CD4-positive, alpha-beta T cell treated with Interferon alpha-2 for 1 hour (primary cell): ENCODE results near the gene PES1.
"Not testable (repeated sequence)": the region's sequence is repeated elsewhere in the genome, so short reads cannot be mapped to it uniquely, and the experiment has no call there.

Experiments used
- DNase-seq, 2 donors: peaks; one replicate each; pipeline ENCODE4 v3.0.0-alpha.2; 2020 to 2022

Gene PES1

DNA sequence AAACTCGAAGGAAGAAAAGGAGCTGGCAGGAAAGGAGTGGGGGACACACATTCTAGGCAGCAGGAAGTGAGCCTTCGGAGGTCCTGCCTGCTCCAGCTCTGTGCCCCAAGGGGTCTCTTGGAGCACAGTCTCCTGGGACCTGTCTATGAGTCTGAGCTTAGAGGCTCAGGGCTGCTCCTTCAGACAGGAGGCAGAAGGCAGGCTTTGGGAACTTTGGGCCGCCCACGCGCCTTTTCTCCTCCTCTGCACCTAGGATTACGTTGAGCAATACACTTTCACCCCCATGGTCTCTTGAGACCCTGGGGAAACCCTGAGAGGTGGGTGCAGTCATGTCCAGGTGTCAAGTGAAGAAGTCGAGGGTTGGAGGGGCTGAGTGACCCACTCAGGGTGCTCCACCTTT lies 16.2 kb upstream of the PES1 start:
- no peak for DNase-seq

DNA sequence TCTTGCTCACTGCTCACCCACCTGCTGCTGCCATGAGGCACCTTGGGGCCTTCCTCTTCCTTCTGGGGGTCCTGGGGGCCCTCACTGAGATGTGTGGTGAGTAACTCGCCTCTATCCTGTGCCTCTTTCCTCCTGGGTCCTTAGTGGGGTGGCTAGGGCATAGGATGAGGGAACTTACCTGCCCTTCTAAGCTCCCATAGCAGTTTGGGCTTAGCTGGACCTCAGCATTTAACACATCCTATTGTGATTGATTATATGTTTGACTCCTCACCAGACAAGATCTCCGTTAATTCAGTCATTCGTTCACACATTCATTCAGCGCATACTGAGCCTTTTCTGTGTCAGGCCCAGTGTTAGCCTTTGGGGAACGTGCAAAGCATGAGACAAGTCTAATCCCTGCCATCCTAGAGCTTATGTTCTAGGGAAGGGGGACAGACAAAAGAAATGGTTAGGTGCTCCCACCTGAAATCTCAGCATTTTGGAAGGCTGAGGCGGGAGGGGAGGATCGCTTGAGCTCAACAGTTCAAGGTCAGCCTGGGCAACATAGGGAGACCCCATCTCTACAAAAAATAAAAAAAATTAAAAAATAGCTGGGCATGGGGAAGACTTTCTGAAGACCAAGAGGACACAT lies 15.7 kb upstream of the PES1 start:
- DNase-seq: no peak

DNA sequence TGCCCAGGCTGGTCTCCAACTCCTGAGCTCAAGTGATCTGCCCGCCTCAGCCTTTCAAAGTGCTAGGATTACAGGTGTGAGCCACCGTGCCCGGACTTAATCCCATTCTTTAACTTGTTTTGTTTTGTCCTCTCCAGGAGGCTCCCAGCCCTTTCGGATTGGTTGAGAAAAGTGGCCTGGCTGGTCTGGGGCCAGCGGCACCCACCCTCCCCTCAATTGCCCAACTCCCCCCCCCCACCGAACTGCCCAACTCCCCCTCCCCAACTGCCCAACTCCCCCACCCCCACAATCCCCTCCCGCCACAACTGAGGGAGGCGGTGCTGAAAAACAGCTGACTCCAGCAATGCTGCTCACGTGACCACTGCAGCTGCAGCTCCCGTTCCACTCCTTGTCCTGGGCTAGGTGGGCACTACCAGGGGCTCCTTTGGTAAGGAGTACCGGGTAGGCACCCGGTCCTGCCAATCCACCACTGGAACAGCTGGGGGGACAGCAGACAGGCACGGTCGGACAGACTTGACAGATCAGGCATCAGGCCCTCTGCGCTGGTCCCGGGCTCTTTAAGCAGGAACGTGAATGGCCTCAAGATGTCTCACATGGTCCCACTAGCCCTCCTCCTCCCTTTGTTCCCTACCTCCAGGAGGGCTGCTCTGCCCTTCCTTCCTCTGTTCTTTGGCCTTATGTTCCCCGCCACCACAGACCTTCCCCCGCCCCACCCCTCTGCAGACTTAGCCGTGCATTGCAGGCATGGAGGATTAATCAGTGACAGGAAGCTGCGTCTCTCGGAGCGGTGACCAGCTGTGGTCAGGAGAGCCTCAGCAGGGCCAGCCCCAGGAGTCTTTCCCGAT lies 15.0 kb upstream of the PES1 start, which contains the start of gene TCN2:
TCN2 (plus strand) TSS at position 720 of the 845 bp plus-strand sequence. CDS start 158 bp downstream, outside the sequence.
- DNase-seq: peak; percentile 27 to 60

- peak; percentile 45 to 60 for DNase-seq
These were observed 13.9 kb upstream of the PES1 start for GRCh38 chr22:30605449-30606110.

DNA sequence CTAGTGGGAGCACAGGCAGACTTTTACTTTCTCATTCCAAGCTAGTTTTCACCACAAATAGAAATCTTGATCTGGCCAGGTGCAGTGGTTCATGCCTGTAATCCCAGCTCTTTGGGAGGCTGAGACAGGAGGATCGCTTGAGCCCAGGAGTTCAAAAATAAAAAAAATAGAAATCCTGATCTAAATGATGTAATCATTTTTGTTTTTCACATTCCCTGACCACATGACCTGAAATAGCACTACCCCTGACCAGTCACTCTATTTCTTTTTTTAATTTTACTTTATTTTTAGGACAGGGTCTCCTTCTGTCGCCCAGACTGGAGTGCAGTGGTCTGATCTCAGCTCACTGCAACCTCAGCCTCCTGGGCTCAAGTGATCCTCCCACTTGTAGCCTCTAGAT lies 13.0 kb upstream of the PES1 start:
- DNase-seq: no peak

DNA sequence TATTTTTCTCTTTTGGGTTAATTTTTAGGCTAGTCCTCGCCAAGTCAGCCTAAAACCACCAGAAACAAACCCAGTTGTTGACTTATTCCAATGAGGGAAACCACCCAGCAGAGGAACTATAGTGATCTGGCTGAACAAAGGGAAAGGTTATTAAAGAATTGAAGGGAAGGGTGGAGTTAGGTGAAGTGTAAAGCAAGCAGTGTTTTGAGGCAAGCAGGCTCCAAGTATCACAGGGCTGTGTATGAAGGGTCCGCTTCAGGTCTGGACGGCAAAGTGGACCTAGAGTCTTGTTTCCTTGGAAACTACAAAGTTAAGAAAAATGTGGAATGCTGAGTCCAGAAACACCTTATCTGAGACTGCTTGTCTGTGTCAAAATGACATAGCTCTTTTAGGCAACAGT lies 12.1 kb upstream of the PES1 start:
- DNase-seq: no peak

DNA sequence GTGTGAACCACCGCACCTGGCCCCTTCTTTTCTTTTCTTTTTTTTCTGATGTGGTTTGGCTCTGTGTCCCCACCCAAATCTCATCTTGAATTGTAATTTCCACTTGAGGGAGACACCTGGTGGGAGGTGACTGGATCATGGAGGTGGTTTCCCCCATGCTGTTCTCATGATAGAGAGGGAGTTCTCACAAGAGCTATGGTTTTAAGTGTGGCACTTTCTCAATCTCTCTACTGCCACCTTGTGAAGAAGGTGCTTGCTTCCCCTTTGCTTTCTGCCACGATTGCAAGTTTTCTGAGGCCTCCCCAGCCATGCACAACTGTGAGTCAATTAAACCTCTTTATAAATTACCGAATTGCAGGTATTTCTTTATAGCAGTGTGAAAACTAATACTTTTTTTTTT lies 10.3 kb upstream of the PES1 start:
- peak in 1 of 2 donors; percentile 36 for DNase-seq

DNA sequence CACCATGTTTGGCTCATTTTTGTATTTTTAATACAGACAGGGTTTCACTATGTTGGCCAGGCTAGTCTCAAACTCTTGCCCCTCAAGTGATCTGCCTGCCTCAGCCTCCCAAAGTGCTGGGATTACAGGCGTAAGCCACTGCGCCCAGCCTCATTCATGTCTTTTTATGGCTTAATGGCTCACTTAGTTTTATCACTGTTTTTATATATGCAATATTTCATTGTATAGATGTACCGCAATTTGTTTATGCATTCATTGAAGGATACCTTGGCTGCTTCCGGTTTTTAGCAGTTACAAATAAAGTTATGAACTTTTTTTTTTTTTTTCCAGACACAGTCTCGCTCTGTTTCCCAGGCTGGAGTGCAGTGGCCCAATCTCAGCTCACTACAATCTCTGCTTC lies 9.8 kb upstream of the PES1 start:
- DNase-seq: no peak

- DNase-seq: no peak
These were observed 9.2 kb upstream of the PES1 start for GRCh38 chr22:30600921-30601320.

DNA sequence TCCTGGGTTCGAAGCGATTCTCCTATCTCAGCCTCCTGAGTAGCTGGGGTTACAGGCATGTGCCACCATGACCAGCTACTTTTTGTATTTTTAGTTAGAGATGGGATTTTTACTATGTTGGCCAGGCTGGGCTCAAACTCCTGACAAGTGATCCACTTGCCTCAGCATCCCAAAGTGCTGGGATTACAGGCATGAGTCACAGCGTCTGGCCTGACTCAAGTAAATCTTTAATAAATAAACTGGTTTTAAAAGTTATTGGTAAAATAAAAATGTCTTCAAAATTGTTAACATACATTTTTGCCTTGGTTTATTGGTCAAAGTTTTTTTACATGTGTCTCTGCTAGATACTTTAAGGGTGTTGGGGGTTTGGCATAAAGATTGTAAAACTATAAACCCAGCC lies 7.3 kb upstream of the PES1 start:
- no peak for DNase-seq

DNA sequence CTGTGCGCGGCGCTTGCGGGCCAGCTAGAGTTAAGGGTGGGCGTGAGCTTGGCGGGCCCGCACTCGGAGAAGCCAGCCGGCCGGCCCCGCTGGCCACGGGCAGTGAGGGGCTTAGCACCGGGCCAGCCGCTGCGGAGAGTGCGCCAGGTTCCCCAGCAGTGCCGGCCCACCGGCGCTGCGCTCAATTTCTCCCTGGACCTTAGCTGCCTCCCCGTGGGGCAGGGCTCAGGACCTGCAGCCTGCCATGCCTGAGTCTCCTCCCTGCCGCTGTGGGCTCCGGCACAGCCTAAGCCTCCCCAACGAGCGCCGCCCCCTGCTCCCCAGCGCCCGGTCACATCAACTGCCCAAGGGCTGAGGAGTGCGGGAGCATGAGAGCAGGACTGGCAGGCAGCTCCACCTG lies 5.2 kb upstream of the PES1 start:
- DNase-seq: no peak

DNA sequence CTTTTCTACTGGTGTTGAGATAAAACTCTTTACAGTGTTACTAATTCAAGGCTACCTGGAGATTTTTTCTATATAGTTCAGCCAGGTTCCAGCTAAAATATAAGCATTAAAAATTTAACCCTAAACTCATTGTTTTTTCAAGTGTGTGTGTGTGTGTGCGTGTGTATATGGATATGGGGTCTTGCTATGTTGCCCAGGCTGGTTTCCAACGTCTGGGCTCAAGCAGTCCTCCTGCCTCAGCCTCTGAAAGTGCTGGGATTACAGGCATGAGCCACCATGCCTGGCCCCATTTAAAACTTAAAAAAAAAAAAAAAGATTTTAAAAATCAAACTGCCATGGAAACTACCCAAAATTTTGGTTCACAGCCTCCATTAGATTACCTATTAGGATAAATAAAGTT lies 4.5 kb upstream of the PES1 start:
- no peak for DNase-seq

GRCh38 chr22:30592360-30592713 lies 627 bp upstream of the PES1 start:
- not testable (repeated sequence) for DNase-seq

- DNase-seq: peak in 1 of 2 donors; percentile 6
These were observed 521 bp downstream of the PES1 start for GRCh38 chr22:30591191-30591587.

- DNase-seq: no peak
These were observed 5.3 kb downstream of the PES1 start for GRCh38 chr22:30586414-30586813.

DNA sequence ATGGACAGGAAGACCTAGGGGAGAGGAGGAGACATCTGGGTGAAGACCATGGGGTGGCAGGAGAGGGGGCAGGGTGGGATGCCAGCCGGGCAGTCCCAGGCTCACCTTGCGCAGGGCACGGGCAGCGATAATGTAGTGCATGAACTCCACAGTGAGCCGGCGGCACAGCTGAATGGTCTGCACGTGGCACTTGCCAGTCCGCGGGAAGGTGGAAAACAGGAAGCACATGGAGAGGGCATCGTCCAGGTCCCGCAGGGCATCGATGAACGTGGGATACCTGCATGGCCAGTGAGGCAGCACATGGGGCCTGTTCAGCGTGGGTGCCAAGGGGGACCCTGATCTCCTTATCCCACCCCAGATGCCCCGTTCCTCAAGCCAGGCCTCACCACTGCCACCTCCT lies 7.3 kb downstream of the PES1 start:
- DNase-seq: no peak

DNA sequence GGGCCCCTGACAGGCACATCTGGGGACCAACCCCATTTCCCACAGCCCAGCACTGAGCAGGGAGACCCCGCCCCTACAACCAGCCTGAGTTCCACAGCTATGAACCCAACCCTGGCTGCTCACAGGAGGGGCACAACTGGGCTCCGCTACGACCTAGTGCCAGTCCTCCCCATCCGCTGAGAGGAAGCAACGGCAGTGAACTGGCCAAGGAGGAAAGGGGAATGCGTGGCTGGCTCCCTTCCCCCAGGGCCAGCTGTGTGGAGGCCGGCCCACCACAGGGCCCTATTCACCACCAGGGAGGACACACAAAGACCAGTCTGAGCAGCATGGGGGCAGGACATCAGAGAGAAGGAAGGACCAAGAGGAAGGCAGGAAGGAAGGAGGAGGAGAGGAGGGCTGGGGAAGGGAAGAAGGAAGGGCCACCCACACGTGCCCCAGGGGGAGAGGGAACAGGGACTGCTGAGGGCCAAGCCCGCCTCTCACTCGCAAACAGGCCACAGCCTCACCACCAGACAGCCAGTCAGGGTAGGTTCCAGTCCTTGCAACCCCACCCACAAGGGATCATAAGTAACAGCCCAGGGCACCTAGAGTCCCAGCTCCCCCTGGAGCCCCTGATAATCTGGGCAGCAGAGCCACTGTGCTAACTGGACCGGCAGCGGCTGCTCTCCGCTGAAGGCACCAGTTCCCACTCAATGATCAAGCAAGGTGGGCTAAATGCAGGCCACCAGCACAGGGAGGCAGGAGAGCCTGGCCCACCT lies 8.7 kb downstream of the PES1 start:
- DNase-seq: no peak

GRCh38 chr22:30582051-30582450 lies 9.7 kb downstream of the PES1 start:
- no peak for DNase-seq

GRCh38 chr22:30580896-30581295 lies 10.8 kb downstream of the PES1 start:
- no peak for DNase-seq

GRCh38 chr22:30578481-30578880 lies 13.2 kb downstream of the PES1 start:
- no peak for DNase-seq

DNA sequence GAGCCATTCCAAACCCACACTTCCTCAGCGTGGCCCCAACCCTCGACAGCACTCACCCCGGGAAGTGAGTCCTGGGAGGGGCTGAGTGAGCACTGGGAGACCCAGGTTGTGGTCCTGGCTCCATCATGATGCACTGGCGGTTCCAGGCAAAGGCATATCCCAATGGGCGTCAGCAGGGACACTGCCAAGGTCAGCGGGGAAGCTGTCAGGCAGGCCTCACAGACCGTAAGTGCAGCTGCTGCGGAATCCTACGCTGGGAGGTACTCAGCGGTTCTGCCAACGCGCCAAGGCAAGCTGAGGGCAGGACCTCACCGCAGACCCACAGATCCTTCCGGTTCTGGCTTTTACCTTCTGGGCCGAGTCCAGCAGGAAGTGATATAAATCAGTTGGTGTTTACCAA lies 15.9 kb downstream of the PES1 start:
- DNase-seq: no peak

GRCh38 chr22:30574997-30575671 lies 16.6 kb downstream of the PES1 start:
- no peak for DNase-seq
